Stimulated activated CD4-positive, alpha-beta T cell treated with anti-CD3 and anti-CD28 coated beads, Interleukin-12 subunit alpha, Interleukin-12 subunit beta, amount 100 ng/mL, for 48 hours (primary cell): Measurements from ENCODE around the gene APOL1.

Experiments
- DNase-seq, 3 donors: peaks; one replicate each; pipeline ENCODE4 v3.0.0-alpha.2; 2020; ENCODE audit warnings: low read depth in 2 of 3, low spot score in 1 of 3

APOL1 gene

DNA sequence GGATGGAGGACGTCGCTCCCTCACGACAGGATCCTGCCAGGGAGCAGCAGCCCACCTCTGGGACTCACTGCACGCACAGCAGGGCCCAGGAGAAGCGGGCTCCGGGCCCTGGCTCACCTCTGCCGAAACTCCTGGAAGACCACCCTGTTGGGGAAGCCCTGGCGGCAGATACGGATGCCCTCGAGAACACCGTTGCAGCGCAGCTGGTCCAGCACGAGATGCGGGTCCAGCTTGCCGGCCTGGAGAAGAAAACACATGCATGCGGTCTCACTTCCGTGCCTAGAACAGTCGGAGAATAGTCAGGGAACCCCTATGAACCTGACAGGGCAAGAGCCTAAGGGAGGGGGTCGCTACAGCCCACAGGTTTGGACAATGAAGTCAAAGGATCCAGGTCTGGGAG is 52.9 kb downstream of the APOL1 start:
- no peak for DNase-seq

DNA sequence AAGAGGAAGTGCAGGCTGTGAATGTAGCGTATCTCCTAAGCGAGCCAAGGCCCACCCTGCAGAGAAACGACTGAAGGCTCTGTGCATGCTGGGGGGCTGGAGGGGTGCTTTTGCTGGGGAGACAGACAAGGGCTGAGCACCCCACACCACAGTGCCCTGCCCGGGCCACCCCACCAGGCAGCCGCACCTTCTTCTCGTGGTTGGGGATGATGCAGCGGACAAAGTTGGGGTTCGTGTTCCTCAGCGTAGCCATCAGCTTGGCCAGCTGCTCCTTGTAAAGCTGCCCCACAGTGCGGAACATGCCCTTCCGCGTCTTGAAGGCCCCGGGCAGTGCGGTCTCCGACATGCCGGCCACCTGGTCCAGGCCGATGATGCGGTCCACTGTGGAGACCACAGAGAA is 53.3 kb downstream of the APOL1 start:
- DNase-seq = no peak

DNA sequence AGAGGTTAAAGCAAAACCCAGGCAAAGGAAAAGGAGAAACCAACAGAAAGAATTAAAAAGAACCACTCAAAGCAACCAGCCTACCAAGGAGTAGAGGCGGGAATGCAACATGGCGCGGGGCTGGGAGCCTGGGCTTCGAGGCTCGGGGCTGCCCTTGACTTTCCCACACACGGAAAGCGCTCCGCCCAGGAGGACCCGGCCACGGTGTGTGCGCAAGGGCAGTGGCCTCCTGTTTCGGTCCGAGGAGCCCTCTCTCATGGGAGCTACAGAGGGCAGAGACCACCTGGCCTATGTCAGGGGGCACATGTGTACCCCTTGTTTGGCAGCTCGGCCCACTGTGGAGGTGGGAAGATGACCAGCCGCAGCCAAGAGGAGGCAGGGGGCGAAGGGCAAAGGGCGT is 55.9 kb downstream of the APOL1 start:
- DNase-seq = no peak

DNA sequence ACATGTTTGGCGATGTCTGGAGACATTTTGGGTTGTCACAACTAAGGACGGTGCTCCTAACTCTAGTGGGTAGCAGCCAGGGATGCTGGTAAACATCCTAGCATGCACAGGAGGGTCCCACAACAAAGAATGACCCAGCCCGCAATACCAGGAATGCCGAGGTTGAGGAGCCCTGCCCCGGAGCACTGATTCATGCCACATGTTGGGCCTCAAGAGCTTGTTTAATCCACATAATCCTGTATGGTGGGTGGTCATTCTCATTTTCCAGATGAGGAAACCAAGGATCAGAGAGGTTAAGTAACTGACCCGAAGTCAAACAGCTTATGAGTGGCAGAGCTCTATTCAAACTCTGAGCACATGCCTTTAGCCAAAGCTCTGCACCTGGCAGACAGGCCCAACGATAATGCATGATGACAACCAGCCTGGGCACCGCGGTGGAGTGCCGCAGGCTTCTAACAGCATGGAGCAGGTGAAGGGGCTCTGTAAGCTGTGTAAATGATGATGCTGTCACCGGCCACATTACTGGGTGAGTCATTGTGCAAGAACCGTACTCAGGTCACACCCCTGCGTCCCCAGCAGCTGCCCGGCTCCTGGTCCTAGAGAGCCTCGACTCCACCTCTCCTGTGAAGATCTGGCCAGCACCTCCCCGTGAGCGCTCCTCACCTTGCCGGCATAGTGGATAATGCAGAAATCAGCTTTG is 58.6 kb downstream of the APOL1 start:
- no peak for DNase-seq

DNA sequence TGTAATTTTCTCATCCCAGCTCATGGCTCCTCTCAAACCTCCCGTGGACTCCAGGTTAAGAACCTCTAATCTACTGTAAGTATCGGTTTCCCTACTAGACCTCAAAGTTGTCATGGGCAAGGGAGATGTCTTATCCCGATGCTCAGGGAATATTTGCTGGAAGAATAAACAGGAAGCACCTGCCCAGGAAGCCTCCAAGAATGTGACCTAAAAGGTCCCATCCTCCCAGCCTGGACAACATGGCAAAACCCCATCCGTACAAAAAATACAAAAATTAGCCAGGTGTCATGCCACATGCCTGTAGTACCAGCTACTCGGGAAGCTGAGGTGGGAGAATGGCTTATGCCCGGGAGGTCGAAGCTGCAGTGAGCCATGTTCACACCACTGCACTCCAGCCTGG is 62.4 kb downstream of the APOL1 start:
- no peak for DNase-seq

DNA sequence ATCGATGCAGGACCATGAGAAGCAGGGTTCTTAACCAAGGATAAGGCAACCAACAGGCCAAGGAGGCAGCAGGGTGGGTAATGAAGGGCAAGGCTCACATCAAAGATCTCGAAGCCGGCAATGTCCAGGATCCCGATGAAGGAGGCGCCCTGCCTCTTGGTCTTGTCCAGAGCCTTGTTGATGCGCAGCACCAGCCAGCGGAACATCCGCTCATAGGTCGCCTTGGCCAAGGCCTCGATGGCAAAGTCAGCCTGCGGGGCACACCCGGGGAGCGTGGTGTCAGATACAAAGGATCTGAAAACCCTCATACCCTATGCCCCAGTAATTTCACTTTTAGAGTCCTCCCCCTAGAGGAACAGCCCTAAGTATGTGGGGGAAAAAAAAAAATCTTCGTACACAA is 63.5 kb downstream of the APOL1 start:
- DNase-seq = no peak
